GM18505 (cell line): ENCODE measurements around the gene ETHE1.
A peak's percentile ranks its signal among the peaks of the same experiment; 100 is the strongest.

Source experiments
- ATAC-seq: cut with Tn5 transposase; IDR thresholded peaks from one replicate; pipeline ENCODE4 v1.9.1; 2021; ENCODE audit not compliant: unreplicated experiment
- POLR2A ChIP-seq: IDR thresholded peaks from 4 replicates; pipeline ENCODE4 v1.6.1; 2011; ENCODE audit warnings: borderline replicate concordance; ENCODE audit not compliant: insufficient read depth, insufficient read length; ENCODE audit errors: extremely low read depth

The ETHE1 gene

DNA sequence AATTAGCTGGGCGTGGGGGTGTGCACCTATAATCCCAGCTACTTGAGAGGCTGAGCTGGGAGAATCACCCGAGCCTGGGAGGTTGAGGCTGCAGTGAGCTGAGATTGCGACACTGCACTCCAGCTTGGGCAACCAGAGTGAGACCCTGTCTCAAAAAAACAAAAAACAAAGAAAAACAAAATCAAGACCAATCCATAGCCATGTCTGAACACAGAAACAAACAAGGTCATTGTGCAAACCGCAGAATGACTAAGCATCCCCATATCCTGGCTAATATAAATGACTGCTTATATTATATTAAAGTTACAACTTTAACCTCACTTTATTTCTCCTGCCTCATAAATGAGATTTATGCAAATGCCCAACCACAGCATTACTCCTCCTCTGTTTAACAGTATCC, 59.3 kb downstream of the ETHE1 start:
- ATAC-seq, result no peak
- TF ChIP-seq POLR2A, result no peak

GRCh38 chr19:43467276-43467675, 59.7 kb downstream of the ETHE1 start:
- no peak for ATAC-seq
- TF ChIP-seq POLR2A, result no peak

DNA sequence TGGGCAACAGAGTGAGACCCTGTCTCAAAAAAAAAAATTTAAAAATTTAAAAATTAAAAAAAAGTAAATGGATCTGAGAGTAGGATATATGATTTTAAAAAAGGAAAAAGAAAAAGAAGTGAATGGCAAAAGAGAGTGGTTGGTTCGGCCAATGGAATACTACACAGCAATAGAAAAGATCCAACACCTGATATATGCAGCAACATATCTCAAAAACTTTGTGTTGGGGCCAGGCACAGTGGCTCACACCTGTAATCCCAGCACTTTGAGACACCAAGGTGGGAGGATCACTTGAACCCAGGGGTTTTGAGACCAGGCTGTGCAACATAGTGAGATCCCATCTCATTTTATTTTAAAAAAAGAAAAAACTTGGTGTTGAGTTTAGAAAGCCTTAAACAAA, 60.2 kb downstream of the ETHE1 start:
- TF ChIP-seq POLR2A, result no peak
- ATAC-seq, result no peak

DNA sequence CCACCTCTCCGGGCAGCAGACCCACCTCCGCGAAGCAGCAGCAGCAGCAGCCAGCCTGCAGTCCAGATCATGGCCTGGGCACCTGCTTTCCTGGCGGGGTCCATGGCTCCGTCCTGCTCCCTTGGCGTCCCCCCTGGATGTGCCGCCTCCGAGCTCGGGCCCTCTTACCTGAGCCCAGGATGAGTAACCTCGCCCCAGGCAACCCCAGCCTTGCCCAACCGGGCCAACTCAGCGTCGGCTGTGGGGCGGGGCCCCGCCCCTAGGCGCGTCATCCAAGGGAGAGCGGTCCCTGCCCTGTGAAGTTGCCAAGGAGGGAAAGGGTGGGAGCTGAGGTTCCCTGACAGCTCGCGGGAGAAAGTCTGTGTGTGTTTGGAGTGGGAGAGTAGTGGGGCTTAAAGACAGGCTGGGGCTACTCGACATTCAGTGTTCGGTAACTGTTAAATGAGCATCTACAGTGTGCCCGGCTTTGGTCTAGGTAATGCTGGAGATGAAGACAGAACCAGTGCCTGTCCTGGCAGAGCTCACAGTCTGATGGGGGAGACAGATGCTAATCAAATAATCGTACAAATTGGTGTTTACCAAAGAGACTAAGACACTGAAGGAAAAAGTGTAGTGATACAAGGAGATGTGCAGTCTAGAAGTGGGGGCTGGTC, 61.4 kb downstream of the ETHE1 start, which contains the start of gene LYPD3:
Gene LYPD3, minus strand, starts transcription at position 141 of the 653 bp plus-strand sequence. Its CDS starts 37 bp downstream, at position 104.
- no peak for TF ChIP-seq POLR2A
- no peak for ATAC-seq

DNA sequence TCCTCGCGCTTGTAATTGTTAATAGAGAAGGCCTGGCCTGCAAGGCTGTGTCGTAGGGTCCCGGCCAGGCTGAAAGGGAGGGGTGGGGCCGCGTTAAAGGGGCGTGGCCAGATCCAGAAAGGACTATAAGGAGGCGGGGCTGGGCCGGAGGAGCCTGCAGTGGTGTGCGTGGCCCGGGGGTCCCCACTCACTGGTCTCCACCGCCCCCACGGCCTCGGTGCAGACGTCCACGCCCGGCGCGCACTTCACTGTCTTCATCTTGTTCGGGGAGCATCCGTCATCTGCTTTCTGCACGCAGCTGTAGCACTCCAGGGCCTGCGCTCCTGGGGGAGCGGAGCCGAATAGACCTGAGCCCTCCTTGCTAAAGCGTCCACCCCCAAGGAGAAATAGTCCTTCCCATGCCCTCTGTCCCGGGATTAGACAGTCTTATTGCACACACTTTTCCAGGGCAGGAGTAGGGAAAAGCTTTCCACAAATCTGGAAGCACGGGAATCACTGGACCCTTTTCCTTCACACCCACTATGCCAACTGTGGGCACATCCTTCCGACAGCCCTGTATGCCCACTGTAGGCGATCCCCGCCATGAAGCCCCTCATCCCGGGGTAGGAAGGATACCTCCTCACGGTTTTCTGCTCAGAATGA, 62.7 kb downstream of the ETHE1 start:
- peak; percentile 26 for ATAC-seq
- no peak for TF ChIP-seq POLR2A

GRCh38 chr19:43463381-43464133, 63.4 kb downstream of the ETHE1 start:
- ATAC-seq, result peak; percentile 88
- no peak for TF ChIP-seq POLR2A

GRCh38 chr19:43462785-43463380, 64.1 kb downstream of the ETHE1 start:
- no peak for TF ChIP-seq POLR2A
- ATAC-seq, result no peak

DNA sequence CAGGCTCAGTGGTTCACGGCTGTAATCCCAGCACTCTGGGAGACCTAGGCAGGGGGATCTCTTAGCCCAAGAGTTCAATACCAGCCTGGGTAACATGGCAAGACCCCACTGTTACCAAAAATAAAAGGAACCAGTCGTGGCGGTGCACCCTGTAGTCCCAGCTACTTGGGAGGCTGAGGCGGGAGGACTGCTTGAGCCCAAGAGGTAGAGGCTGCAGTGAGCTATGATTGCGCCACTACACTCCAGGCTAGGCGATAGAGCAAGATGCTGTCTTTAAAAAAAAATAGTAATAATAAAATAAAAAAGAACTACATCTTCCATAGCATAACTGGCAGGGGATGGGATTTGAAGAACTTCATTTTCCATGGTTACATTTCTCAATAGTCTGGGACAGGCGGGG, 64.6 kb downstream of the ETHE1 start:
- no peak for TF ChIP-seq POLR2A
- no peak for ATAC-seq

GRCh38 chr19:43461303-43461702, 65.7 kb downstream of the ETHE1 start:
- ATAC-seq, result no peak
- TF ChIP-seq POLR2A, result no peak

DNA sequence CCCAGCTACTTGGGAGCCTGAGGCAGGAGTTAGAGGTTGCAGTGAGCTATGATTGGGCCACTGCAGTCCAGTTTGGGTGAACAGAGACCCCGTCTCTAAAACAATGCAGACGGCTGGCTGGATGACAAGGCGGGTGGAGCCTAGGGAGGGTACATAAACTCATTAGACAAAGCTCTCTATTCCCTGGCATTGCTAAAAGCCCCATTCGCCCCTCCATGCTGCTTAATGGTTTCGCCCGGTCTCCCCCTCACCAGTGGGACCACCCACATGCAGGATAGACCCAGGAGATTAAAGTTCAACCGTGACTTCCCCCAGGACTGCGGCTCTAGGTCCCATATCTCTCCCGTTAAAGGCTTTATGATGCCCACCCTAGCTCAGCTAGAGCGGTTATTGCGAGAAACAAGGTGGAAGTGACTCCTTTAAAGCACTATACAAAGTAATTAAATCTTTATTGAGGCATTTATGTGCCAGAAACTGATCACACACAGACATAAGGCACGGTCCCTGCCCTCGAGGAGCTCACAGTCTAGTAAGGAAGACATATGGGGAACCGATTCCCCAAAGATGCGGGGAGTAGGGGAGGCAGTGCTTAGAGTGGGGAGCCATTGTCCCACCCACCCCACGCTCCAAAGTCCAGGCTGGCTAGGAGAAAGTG, 66.5 kb downstream of the ETHE1 start:
- no peak for ATAC-seq
- TF ChIP-seq POLR2A, result no peak

- no peak for TF ChIP-seq POLR2A
- ATAC-seq, result no peak
Measured at GRCh38 chr19:43457809-43458208, 69.2 kb downstream of the ETHE1 start.
